SH-SY5Y (cell line): Measurements from ENCODE around the gene ZKSCAN5.

ENCODE experiments used
- GATA2 ChIP-seq: IDR thresholded peaks from 2 replicates; pipeline ENCODE4 v1.6.1; 2011; ENCODE audit warnings: mild to moderate bottlenecking, low read depth, low read length
- GATA3 ChIP-seq: IDR thresholded peaks from 2 replicates; pipeline ENCODE4 v1.6.1; 2011; ENCODE audit warnings: low read depth, mild to moderate bottlenecking, low read length, moderate library complexity

GRCh38 chr7:99465421-99465768, 39.1 kb upstream of the ZKSCAN5 start:
- TF ChIP-seq GATA2 (no peak), GATA3 (no peak)
